HepG2 (cell line): ENCODE results near the gene CDC42BPG. TPM values are rescaled to one million over a fixed set of nuclear protein-coding genes. Genes with fewer than 3 reads are reported as not detected.

Experiments
- ATAC-seq: fragments of 200-7000 bp; cut with Tn5 transposase; 3 replicates; pipeline ENCODE4 v1.9.1; 2020; ENCODE audit warnings: mild to moderate bottlenecking, moderate library complexity
- BruUV-seq: library from RNA; stranded (reverse); fragments of 400-500 nt; replicated peaks from 2 replicates; lab custom pipeline; 2021; lab: Mats Ljungman, UMichigan
- CTCF ChIA-PET: fragments of 300-600 bp; formaldehyde crosslinking; extraction: SDS; loops from one replicate; lab custom pipeline; 2021; ENCODE audit warnings: low total read pairs, inconsistent platforms, low intra/inter-chr PET ratio; lab: Yijun Ruan, JAX
- POLR2A ChIA-PET: fragments of 350-600 bp; sonication (Branson Sonifier 250); formaldehyde crosslinking; loops from one replicate; lab custom pipeline; 2020; ENCODE audit warnings: antibody characterized with exemption, inconsistent platforms; lab: Yijun Ruan, JAX
- DNase-seq: peaks from one replicate; pipeline ENCODE4 v3.0.0-alpha.2; 2015; ENCODE audit warnings: low spot score
- FAIRE-seq: peaks from 3 replicates; lab custom pipeline; 2011; peaks lifted over from hg19 to GRCh38; lab: Jason Lieb, UNC
- H2AFZ ChIP-seq: one replicate; pipeline ENCODE4 v1.6.1; 2011; ENCODE audit warnings: low read length, inconsistent platforms
- H3K27ac ChIP-seq: fragments of 300-600 bp; 3 replicates; pipeline ENCODE4 v1.8.0; 2011; ENCODE audit warnings: mixed run types, mild to moderate bottlenecking, mixed read lengths, low read length, inconsistent platforms; ENCODE audit not compliant: insufficient read depth; ENCODE audit errors: extremely low read length
- H3K27me3 ChIP-seq, 2 experiments: fragments of 200-600 bp in 1 of 2; 2 replicates in 1 of 2; 3 replicates in 1 of 2; pipeline versions ENCODE4 v1.6.0 to v1.8.0; 2011; ENCODE audit warnings: low read length in 2 of 2, mild to moderate bottlenecking in 2 of 2, moderate library complexity in 2 of 2, inconsistent platforms in 1 of 2; ENCODE audit not compliant: insufficient read depth in 2 of 2, control insufficient read depth in 1 of 2
- H3K36me3 ChIP-seq, 2 experiments: fragments of 200-600 bp in 1 of 2; replicated peaks in 1 of 2; 2 replicates in 1 of 2; 3 replicates in 1 of 2; pipeline versions ENCODE4 v1.5.1 to v1.8.0; 2011; ENCODE audit warnings: low read length in 2 of 2, inconsistent platforms in 1 of 2; ENCODE audit not compliant: insufficient read depth in 2 of 2, control insufficient read depth in 1 of 2
- H3K4me1 ChIP-seq: 2 replicates; pipeline ENCODE4 v1.5.1; 2012; ENCODE audit warnings: low read length, inconsistent platforms; ENCODE audit not compliant: insufficient read depth
- H3K4me2 ChIP-seq: 2 replicates; pipeline ENCODE4 v1.6.0; 2011; ENCODE audit warnings: low read depth, low read length, inconsistent platforms
- H3K4me3 ChIP-seq, 3 experiments: fragments of 200-600 bp in 1 of 3; sonication (generic), shearing (Covaris generic) in 1 of 3; replicated peaks in 1 of 3; 2 replicates each; pipeline ENCODE4 v1.5.1; 2011 to 2016; ENCODE audit warnings: low read length in 3 of 3, inconsistent platforms in 2 of 3, low read depth in 2 of 3, mild to moderate bottlenecking in 2 of 3, control low read depth in 1 of 3, mixed read lengths in 1 of 3; ENCODE audit not compliant: insufficient read depth in 1 of 3
- H3K79me2 ChIP-seq: one replicate; pipeline ENCODE4 v1.6.1; 2011; ENCODE audit warnings: low read length, inconsistent platforms; ENCODE audit not compliant: insufficient read depth
- H3K9ac ChIP-seq: 2 replicates; pipeline ENCODE4 v1.6.0; 2011; ENCODE audit warnings: mild to moderate bottlenecking, low read depth, low read length, inconsistent platforms; ENCODE audit not compliant: insufficient read depth
- H3K9me3 ChIP-seq: 2 replicates; pipeline ENCODE4 v1.5.1; 2012; ENCODE audit warnings: mild to moderate bottlenecking, low read length
- H4K20me1 ChIP-seq: 2 replicates; pipeline ENCODE4 v1.6.0; 2011; ENCODE audit warnings: inconsistent platforms, mild to moderate bottlenecking, low read length, moderate library complexity; ENCODE audit not compliant: insufficient read depth
- AKAP8 ChIP-seq: sonication (generic); formaldehyde crosslinking; IDR thresholded peaks from 2 replicates; pipeline ENCODE4 v1.5.1; 2020; ENCODE audit warnings: mild to moderate bottlenecking, missing genetic modification reagents
- ESRRA ChIP-seq: sonication (generic); formaldehyde crosslinking; IDR thresholded peaks from 2 replicates; pipeline ENCODE4 v1.5.1; 2020; ENCODE audit warnings: mild to moderate bottlenecking, low read depth, missing genetic modification reagents
- LCORL ChIP-seq, 2 experiments: fragments of 450-650 bp in 1 of 2; sonication (generic) in 1 of 2; formaldehyde crosslinking in 1 of 2; IDR thresholded peaks; 2 replicates each; pipeline versions ENCODE4 v1.5.0 to v1.6.1; 2017 to 2020; ENCODE audit warnings: antibody characterized with exemption in 1 of 2, missing genetic modification reagents in 1 of 2
- NCOR1 ChIP-seq: fragments of 200-600 bp; sonication (generic); IDR thresholded peaks from 2 replicates; pipeline ENCODE4 v1.7.0; 2017; ENCODE audit warnings: antibody characterized with exemption, low read length, borderline replicate concordance
- POLR2A ChIP-seq, 2 experiments: IDR thresholded peaks; 2 replicates each; pipeline ENCODE4 v1.6.1; 2011; ENCODE audit warnings: low read depth in 2 of 2, low read length in 2 of 2, mild to moderate bottlenecking in 1 of 2, moderate library complexity in 1 of 2; ENCODE audit not compliant: insufficient read depth in 1 of 2
- SNAI1 ChIP-seq: sonication (generic); formaldehyde crosslinking; IDR thresholded peaks from 2 replicates; pipeline ENCODE4 v1.5.0; 2020; ENCODE audit warnings: mild to moderate bottlenecking, missing genetic modification reagents, borderline replicate concordance
- TMF1 ChIP-seq: sonication (generic); formaldehyde crosslinking; IDR thresholded peaks from 2 replicates; pipeline ENCODE4 v1.8.1; 2022; ENCODE audit warnings: low read depth, missing genetic modification reagents
- ZNF234 ChIP-seq: sonication (generic); formaldehyde crosslinking; conservative IDR thresholded peaks from 2 replicates; pipeline ENCODE4 v1.5.1; 2020; ENCODE audit warnings: mild to moderate bottlenecking, missing genetic modification reagents
- ZNF672 ChIP-seq: sonication (generic); formaldehyde crosslinking; IDR thresholded peaks from 2 replicates; pipeline ENCODE4 v1.8.1; 2022; ENCODE audit warnings: missing genetic modification reagents
- ZNF724P ChIP-seq: sonication (generic); formaldehyde crosslinking; IDR thresholded peaks from 2 replicates; pipeline ENCODE4 v1.8.0; 2022; ENCODE audit warnings: missing genetic modification reagents, borderline replicate concordance
- ZNF772 ChIP-seq: sonication (generic); formaldehyde crosslinking; IDR thresholded peaks from 2 replicates; pipeline ENCODE4 v1.5.0; 2020; ENCODE audit warnings: mild to moderate bottlenecking, missing genetic modification reagents
- ZSCAN5A ChIP-seq: sonication (generic); formaldehyde crosslinking; IDR thresholded peaks from 2 replicates; pipeline ENCODE4 v1.8.0; 2022; ENCODE audit warnings: mild to moderate bottlenecking, missing genetic modification reagents, borderline replicate concordance
- WGBS: methylation state at CpG from one replicate; pipeline ENCODE4 v1.1.6; 2017; ENCODE audit warnings: low lambda C conversion rate; 5-methylcytosine and 5-hydroxymethylcytosine counted together
- in situ Hi-C: cut with HindIII; loops from 2 replicates; pipeline ENCODE4 v1.10.0; 2017; ENCODE audit warnings: low pct_unique_long_range_greater_than_20kb; ENCODE audit not compliant: extremely low pct_ligation_motif_present
- intact Hi-C: fragments of 100-400 bp; cut with micrococcal nuclease; formaldehyde crosslinking; loops from one replicate; pipeline ENCODE4 v1.10.0; 2022; ENCODE audit not compliant: unreplicated experiment
- polyA plus RNA-seq, 8 experiments: library from polyadenylated mRNA; depleted of rRNA in 3 of 8; stranded (reverse) in 7 of 8; unstranded in 1 of 8; fragments of >200 nt; fragmentation: Illumina TruSeq in 4 of 8; extraction: Trizol in 4 of 8; gene quantifications; 2 replicates each; pipeline versions ENCODE4 v1.2.1 to v1.2.3, GENCODE V29; 2011 to 2016; ENCODE audit warnings: low read depth in 4 of 8, missing spikeins in 1 of 8, mixed read lengths in 1 of 8; ENCODE audit not compliant: insufficient read depth in 1 of 8
- total RNA-seq, 5 experiments: library from RNA; depleted of rRNA; stranded (reverse); fragments of >200 nt; fragmentation: Illumina TruSeq; extraction: Trizol; gene quantifications; 2 replicates each; pipeline ENCODE4 v1.2.3, GENCODE V29; 2016; ENCODE audit warnings: low read depth in 1 of 5

CDC42BPG gene
- total and polyA plus RNA-seq, 2 of the 13 experiments (the other 11 are each of a cell fraction or from before 2014, with no cell fraction given): 0.55 to 1.4 TPM

- CTCF ChIA-PET: interaction anchor here (1.3 to 1.7 kb wide), 2 partner anchors 15 to 32 kb away, joined by 3 to 6 read pairs; no protein-coding TSS in a partner anchor
Measured at GRCh38 chr11:64879244-64879900, 34.9 kb upstream of the CDC42BPG start.

More at GRCh38 chr11:64879244-64879900, 34.9 kb upstream of the CDC42BPG start:
- in situ Hi-C loops (no loop called here), intact Hi-C loops (no loop called here)
- BruUV-seq: TSS peak; percentile 90
- Histone ChIP-seq H2AFZ (no peak overlapping the region), H3K4me1 (peaks cover 62% of the 10 kb centered on the region), H3K9me3 (no peaks in the 10 kb centered on the region), H3K27me3 (no peaks in the 10 kb centered on the region; a peak in 1 of 5 replicates), H3K9ac (peak overlapping the region; percentile 82), H4K20me1 (no peaks in the 10 kb centered on the region), H3K79me2 (peaks cover 35% of the 10 kb centered on the region), H3K4me3 (peak overlapping the region; percentile 71 to 83 (median 83)), H3K27ac (peak overlapping the region; percentile 62), H3K36me3 (peaks cover 0 to 2% of the 10 kb centered on the region in 2 experiments; a peak in 1 of 5 replicates), H3K4me2 (peak overlapping the region; percentile 90)
- FAIRE-seq (no peak), ATAC-seq (no peak), DNase-seq (no peak)
- TF ChIP-seq ZNF672 (CRISPR knock-in tag) (0 out of 2 replicates have a peak, but pooled peaks have one; percentile 28), ESRRA (CRISPR knock-in tag) (0 out of 2 replicates have a peak, but pooled peaks have one; percentile 13), POLR2A (IDR thresholded peaks at IDR 0.05; ENCODE audit: insufficient read depth in 1 of 2, low read depth in 2 of 2, low read length in 2 of 2) (no peak), SNAI1 (CRISPR knock-in tag) (0 out of 2 replicates have a peak, but pooled peaks have one; percentile 12), NCOR1 (no peak), ZNF234 (CRISPR knock-in tag) (0 out of 2 replicates have a peak, but pooled peaks have one; percentile 11), ZNF724P (CRISPR knock-in tag) (0 out of 2 replicates have a peak, but pooled peaks have one; percentile 15), LCORL (IDR thresholded peaks at IDR 0.05) (no peak), LCORL (CRISPR knock-in tag; IDR thresholded peaks at IDR 0.05) (no peak), ZNF772 (CRISPR knock-in tag) (peak; percentile 6; the same call in 1 of the 2 replicates), ZSCAN5A (CRISPR knock-in tag) (no peak), TMF1 (CRISPR knock-in tag) (0 out of 2 replicates have a peak, but pooled peaks have one; percentile 22), AKAP8 (no peak)
- POLR2A ChIA-PET: interaction anchor here (1.0 to 10.4 kb wide), 5 partner anchors 9 to 120 kb away, joined by 3 to 132 read pairs (median 22); no protein-coding TSS in a partner anchor
- WGBS: 18% methylated on average over 16 of the region's 16 CpGs
